ENCODE measurements around the gene PF4V1.

Gene PF4V1

GRCh38 chr4:73864961-73865360 is 11.9 kb downstream of the PF4V1 start:
- Histone ChIP-seq H3K9ac (ENCODE audit: low read depth, low read length) (no peak overlapping the region), H3K27me3 (ENCODE audit: control insufficient read depth, insufficient read depth, low read length) (peaks cover 17% of the 10 kb centered on the region), H3K9me3 (ENCODE audit: control insufficient read depth, insufficient read depth, low read length) (no peaks in the 10 kb centered on the region), H3K36me3 (ENCODE audit: control insufficient read depth, insufficient read depth, low read length) (no peaks in the 10 kb centered on the region), H3K4me3 (ENCODE audit: low read depth, low read length) (no peak overlapping the region), H3K4me1 (ENCODE audit: control insufficient read depth, insufficient read depth, low read length) (no peaks in the 10 kb centered on the region)

DNA sequence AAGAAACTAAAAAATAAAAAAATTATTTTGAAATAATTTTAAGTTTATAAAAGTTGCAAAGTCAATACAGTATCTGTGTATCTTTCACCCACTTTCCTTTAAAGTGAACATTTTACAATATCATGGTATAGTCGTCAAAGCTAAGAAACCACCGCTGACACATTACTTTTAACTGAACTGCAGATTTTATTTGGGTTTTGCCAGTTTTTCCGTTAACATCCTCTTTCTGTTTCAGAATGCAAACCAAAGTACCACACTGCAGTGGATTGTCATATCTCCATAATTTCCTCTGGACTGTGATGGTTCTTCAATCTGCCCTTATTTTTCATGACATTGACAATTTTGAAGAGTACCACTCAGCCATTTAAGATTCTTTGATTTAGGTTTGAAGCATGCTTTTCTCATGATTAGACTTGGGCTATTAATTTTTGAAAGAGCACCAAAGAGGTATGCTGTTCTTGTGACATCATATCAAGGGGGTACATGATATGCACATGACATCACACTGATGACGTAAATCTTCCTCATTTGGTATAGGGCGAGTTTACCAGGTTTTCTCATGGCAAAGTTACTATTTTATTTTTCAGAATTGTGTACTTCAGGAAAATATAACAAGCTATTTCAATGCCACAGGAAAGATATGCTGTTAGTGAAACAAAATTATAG is 12.5 kb downstream of the PF4V1 start:
- no peaks in the 10 kb centered on the region for H3K36me3 ChIP-seq (ENCODE audit: control insufficient read depth, insufficient read depth, low read length)
- H3K9me3 ChIP-seq (ENCODE audit: control insufficient read depth, insufficient read depth, low read length) = no peaks in the 10 kb centered on the region
- H3K9ac ChIP-seq (ENCODE audit: low read depth, low read length) = no peak overlapping the region
- H3K4me1 ChIP-seq (ENCODE audit: control insufficient read depth, insufficient read depth, low read length) = no peaks in the 10 kb centered on the region
- no peak overlapping the region for H3K4me3 ChIP-seq (ENCODE audit: low read depth, low read length)
- peaks cover 23% of the 10 kb centered on the region for H3K27me3 ChIP-seq (ENCODE audit: control insufficient read depth, insufficient read depth, low read length)

DNA sequence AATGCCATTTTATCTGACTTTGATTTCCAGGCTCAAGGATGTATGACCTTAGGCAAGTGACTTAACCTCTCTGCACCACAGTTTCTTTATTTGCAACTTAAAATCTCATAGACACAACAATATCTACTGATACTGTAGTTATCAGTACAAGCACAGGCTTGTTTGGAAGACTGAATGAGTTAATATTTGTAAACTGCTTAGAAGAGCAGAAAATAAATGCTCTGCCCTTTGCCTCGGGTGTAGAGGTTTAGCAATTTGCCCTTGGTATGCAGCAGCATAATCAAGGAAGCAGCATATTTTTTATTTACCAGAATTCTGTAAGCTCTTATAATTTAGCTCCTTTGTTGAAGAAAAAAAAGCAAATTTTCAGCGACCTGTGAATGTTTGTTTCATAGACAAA is 13.2 kb downstream of the PF4V1 start:
- H3K9ac ChIP-seq (ENCODE audit: low read depth, low read length) = no peak overlapping the region
- H3K9me3 ChIP-seq (ENCODE audit: control insufficient read depth, insufficient read depth, low read length) = no peaks in the 10 kb centered on the region
- no peaks in the 10 kb centered on the region for H3K36me3 ChIP-seq (ENCODE audit: control insufficient read depth, insufficient read depth, low read length)
- H3K4me1 ChIP-seq (ENCODE audit: control insufficient read depth, insufficient read depth, low read length) = no peaks in the 10 kb centered on the region
- H3K4me3 ChIP-seq (ENCODE audit: low read depth, low read length) = no peak overlapping the region
- H3K27me3 ChIP-seq (ENCODE audit: control insufficient read depth, insufficient read depth, low read length) = peaks cover 25% of the 10 kb centered on the region

DNA sequence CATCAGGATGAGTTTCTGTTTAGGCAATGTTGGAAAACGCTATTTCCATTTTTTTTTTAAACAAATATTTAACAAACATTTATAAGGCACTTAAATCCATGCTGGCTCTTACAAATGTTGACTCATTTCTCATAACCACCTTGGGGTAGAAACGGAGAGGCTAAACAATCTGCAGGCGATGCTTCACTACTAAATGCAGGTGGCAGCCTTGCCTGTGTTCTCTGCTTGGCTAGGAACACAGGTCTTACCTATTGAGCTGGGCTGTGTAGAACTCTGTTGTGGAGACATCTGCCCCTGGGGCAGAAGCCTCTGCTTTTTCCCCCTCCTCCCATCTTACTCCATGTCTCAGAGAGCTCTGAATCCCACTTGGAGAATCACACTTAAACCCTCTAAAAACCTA is 14.7 kb downstream of the PF4V1 start:
- Histone ChIP-seq H3K4me1 (ENCODE audit: control insufficient read depth, insufficient read depth, low read length) (no peaks in the 10 kb centered on the region), H3K4me3 (ENCODE audit: low read depth, low read length) (no peak overlapping the region), H3K9ac (ENCODE audit: low read depth, low read length) (no peak overlapping the region), H3K36me3 (ENCODE audit: control insufficient read depth, insufficient read depth, low read length) (no peaks in the 10 kb centered on the region), H3K27me3 (ENCODE audit: control insufficient read depth, insufficient read depth, low read length) (peaks cover 28% of the 10 kb centered on the region), H3K9me3 (ENCODE audit: control insufficient read depth, insufficient read depth, low read length) (no peaks in the 10 kb centered on the region)

GRCh38 chr4:73868206-73869129 is 15.4 kb downstream of the PF4V1 start:
- Histone ChIP-seq H3K36me3 (ENCODE audit: control insufficient read depth, insufficient read depth, low read length) (no peaks in the 10 kb centered on the region), H3K4me3 (ENCODE audit: low read depth, low read length) (peak overlapping the region; percentile 65), H3K27me3 (ENCODE audit: control insufficient read depth, insufficient read depth, low read length) (peaks cover 28% of the 10 kb centered on the region), H3K4me1 (ENCODE audit: control insufficient read depth, insufficient read depth, low read length) (no peaks in the 10 kb centered on the region), H3K9me3 (ENCODE audit: control insufficient read depth, insufficient read depth, low read length) (no peaks in the 10 kb centered on the region), H3K9ac (ENCODE audit: low read depth, low read length) (no peak overlapping the region)

DNA sequence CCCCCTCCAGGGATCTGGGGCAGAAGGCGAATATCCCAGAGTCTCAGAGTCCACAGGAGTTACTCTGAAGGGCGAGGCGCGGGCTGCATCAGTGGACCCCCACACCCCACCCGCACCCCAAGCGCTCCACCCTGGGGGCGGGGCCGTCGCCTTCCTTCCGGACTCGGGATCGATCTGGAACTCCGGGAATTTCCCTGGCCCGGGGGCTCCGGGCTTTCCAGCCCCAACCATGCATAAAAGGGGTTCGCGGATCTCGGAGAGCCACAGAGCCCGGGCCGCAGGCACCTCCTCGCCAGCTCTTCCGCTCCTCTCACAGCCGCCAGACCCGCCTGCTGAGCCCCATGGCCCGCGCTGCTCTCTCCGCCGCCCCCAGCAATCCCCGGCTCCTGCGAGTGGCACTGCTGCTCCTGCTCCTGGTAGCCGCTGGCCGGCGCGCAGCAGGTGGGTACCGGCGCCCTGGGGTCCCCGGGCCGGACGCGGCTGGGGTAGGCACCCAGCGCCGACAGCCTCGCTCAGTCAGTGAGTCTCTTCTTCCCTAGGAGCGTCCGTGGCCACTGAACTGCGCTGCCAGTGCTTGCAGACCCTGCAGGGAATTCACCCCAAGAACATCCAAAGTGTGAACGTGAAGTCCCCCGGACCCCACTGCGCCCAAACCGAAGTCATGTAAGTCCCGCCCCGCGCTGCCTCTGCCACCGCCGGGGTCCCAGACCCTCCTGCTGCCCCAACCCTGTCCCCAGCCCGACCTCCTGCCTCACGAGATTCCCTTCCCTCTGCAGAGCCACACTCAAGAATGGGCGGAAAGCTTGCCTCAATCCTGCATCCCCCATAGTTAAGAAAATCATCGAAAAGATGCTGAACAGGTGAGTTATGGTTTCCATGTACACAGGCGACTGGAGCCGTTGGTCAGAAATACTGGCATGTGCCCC is 16.3 kb downstream of the PF4V1 start, which contains the start of gene CXCL1:
Gene CXCL1 (plus strand): TSS at position 264 of the 926 bp plus-strand sequence. CDS start 78 bp downstream, at position 342.
- Histone ChIP-seq H3K4me1 (ENCODE audit: control insufficient read depth, insufficient read depth, low read length) (no peaks in the 10 kb centered on the region), H3K36me3 (ENCODE audit: control insufficient read depth, insufficient read depth, low read length) (no peaks in the 10 kb centered on the region), H3K9me3 (ENCODE audit: control insufficient read depth, insufficient read depth, low read length) (no peaks in the 10 kb centered on the region), H3K9ac (ENCODE audit: low read depth, low read length) (no peak within 1 kb of the TSS), H3K27me3 (ENCODE audit: control insufficient read depth, insufficient read depth, low read length) (peaks cover 28% of the 10 kb centered on the region), H3K4me3 (ENCODE audit: low read depth, low read length) (peak within 1 kb of the TSS; percentile 65)

DNA sequence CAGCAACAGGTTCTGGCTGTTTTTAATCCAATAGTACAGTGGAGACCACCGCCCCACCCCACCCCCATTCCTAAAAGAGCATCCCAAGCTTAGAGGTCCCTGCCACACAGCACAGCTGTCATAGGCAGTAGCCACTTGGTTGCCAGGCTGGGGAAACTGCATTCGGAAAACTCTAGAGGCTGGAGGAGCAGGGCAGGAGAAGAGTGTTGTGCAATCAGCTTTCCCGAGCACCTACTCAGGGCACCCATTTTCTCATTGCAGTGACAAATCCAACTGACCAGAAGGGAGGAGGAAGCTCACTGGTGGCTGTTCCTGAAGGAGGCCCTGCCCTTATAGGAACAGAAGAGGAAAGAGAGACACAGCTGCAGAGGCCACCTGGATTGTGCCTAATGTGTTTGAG is 17.2 kb downstream of the PF4V1 start:
- H3K9ac ChIP-seq (ENCODE audit: low read depth, low read length) = no peak overlapping the region

GRCh38 chr4:73870768-73871167 is 17.7 kb downstream of the PF4V1 start:
- H3K27me3 ChIP-seq (ENCODE audit: control insufficient read depth, insufficient read depth, low read length) = peaks cover 28% of the 10 kb centered on the region
- no peaks in the 10 kb centered on the region for H3K9me3 ChIP-seq (ENCODE audit: control insufficient read depth, insufficient read depth, low read length)
- H3K4me3 ChIP-seq (ENCODE audit: low read depth, low read length) = no peak overlapping the region
- no peaks in the 10 kb centered on the region for H3K36me3 ChIP-seq (ENCODE audit: control insufficient read depth, insufficient read depth, low read length)
- no peaks in the 10 kb centered on the region for H3K4me1 ChIP-seq (ENCODE audit: control insufficient read depth, insufficient read depth, low read length)
- H3K9ac ChIP-seq (ENCODE audit: low read depth, low read length) = no peak overlapping the region

More for the DNA sequence above, 17.2 kb downstream of the PF4V1 start:
- Histone ChIP-seq H3K36me3 (ENCODE audit: control insufficient read depth, insufficient read depth, low read length) (no peaks in the 10 kb centered on the region), H3K9me3 (ENCODE audit: control insufficient read depth, insufficient read depth, low read length) (no peaks in the 10 kb centered on the region), H3K4me1 (ENCODE audit: control insufficient read depth, insufficient read depth, low read length) (no peaks in the 10 kb centered on the region), H3K4me3 (ENCODE audit: low read depth, low read length) (peak overlapping the region; percentile 65), H3K27me3 (ENCODE audit: control insufficient read depth, insufficient read depth, low read length) (peaks cover 28% of the 10 kb centered on the region)

GRCh38 chr4:73871511-73872310 is 18.6 kb downstream of the PF4V1 start:
- H3K9me3 ChIP-seq (ENCODE audit: control insufficient read depth, insufficient read depth, low read length) = no peaks in the 10 kb centered on the region
- peaks cover 28% of the 10 kb centered on the region for H3K27me3 ChIP-seq (ENCODE audit: control insufficient read depth, insufficient read depth, low read length)
- no peak overlapping the region for H3K4me3 ChIP-seq (ENCODE audit: low read depth, low read length)
- H3K4me1 ChIP-seq (ENCODE audit: control insufficient read depth, insufficient read depth, low read length) = no peaks in the 10 kb centered on the region
- no peaks in the 10 kb centered on the region for H3K36me3 ChIP-seq (ENCODE audit: control insufficient read depth, insufficient read depth, low read length)
- no peak overlapping the region for H3K9ac ChIP-seq (ENCODE audit: low read depth, low read length)

DNA sequence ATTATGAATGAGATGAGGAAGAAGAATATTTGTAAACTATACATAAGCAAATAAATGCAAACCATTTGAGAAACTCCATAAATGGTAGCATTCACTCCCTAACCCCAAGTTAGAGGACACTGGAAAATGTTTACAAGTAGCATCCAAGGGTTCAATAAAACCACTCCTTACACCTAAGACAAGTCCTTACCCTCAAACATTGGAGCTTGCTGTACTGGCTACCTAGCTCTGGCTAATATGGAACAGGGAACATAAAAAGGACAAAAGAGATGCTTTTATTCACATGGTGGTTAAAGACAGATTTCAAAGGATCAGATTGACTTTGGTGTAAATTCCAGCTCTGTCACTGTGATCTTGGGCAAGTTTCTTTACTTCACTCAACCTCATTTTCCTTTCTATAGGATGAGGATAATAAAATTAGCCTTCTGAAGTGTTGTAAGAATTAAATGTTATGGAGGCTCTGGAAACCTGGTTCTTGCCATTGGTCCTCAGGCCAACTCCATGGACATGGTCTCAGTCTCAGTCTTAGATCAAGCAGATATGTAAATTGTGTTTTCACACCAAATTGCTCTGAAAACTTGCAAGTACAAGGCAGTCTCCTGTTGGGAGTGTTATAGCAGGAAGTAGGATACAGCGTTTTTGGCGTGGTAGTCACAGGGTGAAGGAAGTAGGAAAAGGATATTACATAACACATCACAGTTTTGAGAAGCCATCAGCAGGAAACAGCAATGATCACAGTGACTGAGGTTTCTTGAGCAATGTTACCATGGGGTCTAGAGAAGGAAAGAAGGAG is 19.4 kb downstream of the PF4V1 start:
- Histone ChIP-seq H3K27me3 (ENCODE audit: control insufficient read depth, insufficient read depth, low read length) (peaks cover 28% of the 10 kb centered on the region), H3K9ac (ENCODE audit: low read depth, low read length) (no peak overlapping the region), H3K9me3 (ENCODE audit: control insufficient read depth, insufficient read depth, low read length) (no peaks in the 10 kb centered on the region), H3K4me3 (ENCODE audit: low read depth, low read length) (no peak overlapping the region), H3K4me1 (ENCODE audit: control insufficient read depth, insufficient read depth, low read length) (no peaks in the 10 kb centered on the region), H3K36me3 (ENCODE audit: control insufficient read depth, insufficient read depth, low read length) (no peaks in the 10 kb centered on the region)

Measured in iPS-15b (cell line).